HEK293 (cell line): ENCODE data around the gene CRYBB1.

ENCODE experiments used
- CTCF ChIA-PET: fragments of 350-600 bp; formaldehyde crosslinking; extraction: SDS; loops from one replicate; lab custom pipeline; 2021; ENCODE audit warnings: antibody characterized with exemption; lab: Yijun Ruan, JAX
- POLR2A ChIA-PET: fragments of 300-600 bp; formaldehyde crosslinking; extraction: SDS; loops from one replicate; lab custom pipeline; 2020; ENCODE audit warnings: antibody characterized with exemption, inconsistent platforms; lab: Yijun Ruan, JAX
- H3K27ac ChIP-seq: fragments of 200-500 bp; sonication (Bioruptor generic); 2 replicates; pipeline ENCODE4 v1.5.1; 2014; ENCODE audit warnings: low read depth, low read length, control low read depth, inconsistent platforms; ENCODE audit errors: extremely low read depth
- H3K36me3 ChIP-seq, 2 experiments: fragments of 200-500 bp in 1 of 2; sonication (Bioruptor generic) in 1 of 2; 1 replicate in 1 of 2; 2 replicates in 1 of 2; pipeline ENCODE4 v1.5.1; 2014 to 2017; ENCODE audit warnings: inconsistent platforms in 2 of 2, low read length in 2 of 2; ENCODE audit not compliant: control insufficient read depth in 2 of 2, insufficient read depth in 1 of 2
- H3K4me1 ChIP-seq: fragments of 200-500 bp; sonication (Bioruptor generic); 2 replicates; pipeline ENCODE4 v1.5.1; 2014; ENCODE audit warnings: mild to moderate bottlenecking, low read length, inconsistent platforms; ENCODE audit not compliant: control insufficient read depth, insufficient read depth
- H3K4me3 ChIP-seq: 2 replicates; pipeline ENCODE4 v1.5.1; 2011; ENCODE audit warnings: low read depth, mild to moderate bottlenecking, control low read depth, low read length, moderate library complexity
- H3K9me3 ChIP-seq: fragments of 200-500 bp; sonication (Bioruptor generic); 2 replicates; pipeline ENCODE4 v1.5.1; 2014; ENCODE audit warnings: low read depth, low read length, inconsistent platforms; ENCODE audit not compliant: control insufficient read depth, insufficient read depth
- GLIS2 ChIP-seq: fragments of 450-650 bp; formaldehyde crosslinking; IDR thresholded peaks from 2 replicates; pipeline ENCODE4 v1.5.1; 2016; ENCODE audit warnings: missing biosample characterization, missing genetic modification characterization
- KLF10 ChIP-seq: fragments of 450-650 bp; IDR thresholded peaks from 2 replicates; pipeline ENCODE4 v1.5.1; 2018; ENCODE audit warnings: missing biosample characterization, mild to moderate bottlenecking, missing genetic modification characterization
- KLF7 ChIP-seq: fragments of 450-650 bp; formaldehyde crosslinking; IDR thresholded peaks from 2 replicates; pipeline ENCODE4 v1.5.1; 2016; ENCODE audit warnings: missing biosample characterization, missing genetic modification characterization, borderline replicate concordance
- PRDM1 ChIP-seq: fragments of 450-650 bp; formaldehyde crosslinking; IDR thresholded peaks from 2 replicates; pipeline ENCODE4; 2016; ENCODE audit warnings: missing biosample characterization, missing genetic modification characterization
- SCRT2 ChIP-seq: fragments of 450-650 bp; formaldehyde crosslinking; IDR thresholded peaks from 2 replicates; pipeline ENCODE4 v1.5.1; 2016; ENCODE audit warnings: missing biosample characterization, missing genetic modification characterization
- ZBTB21 ChIP-seq: fragments of 450-650 bp; formaldehyde crosslinking; IDR thresholded peaks from 2 replicates; pipeline ENCODE4 v1.5.1; 2017; ENCODE audit warnings: missing biosample characterization, missing genetic modification characterization
- ZNF132 ChIP-seq: fragments of 450-650 bp; formaldehyde crosslinking; IDR thresholded peaks from 2 replicates; pipeline ENCODE4 v1.5.1; 2017; ENCODE audit warnings: missing biosample characterization, missing genetic modification characterization, borderline replicate concordance
- ZNF280D ChIP-seq: fragments of 450-650 bp; formaldehyde crosslinking; IDR thresholded peaks from 2 replicates; pipeline ENCODE4 v1.5.1; 2016; ENCODE audit warnings: missing biosample characterization, missing genetic modification characterization
- ZNF302 ChIP-seq: fragments of 450-650 bp; formaldehyde crosslinking; IDR thresholded peaks from 2 replicates; pipeline ENCODE4 v1.5.1; 2016; ENCODE audit warnings: missing biosample characterization, missing genetic modification characterization, low read depth
- ZNF426 ChIP-seq: fragments of 450-650 bp; formaldehyde crosslinking; IDR thresholded peaks from 2 replicates; pipeline ENCODE4 v1.5.1; 2017; ENCODE audit warnings: missing biosample characterization, missing genetic modification characterization, mild to moderate bottlenecking, inconsistent platforms, moderate library complexity
- ZNF596 ChIP-seq: fragments of 450-650 bp; IDR thresholded peaks from 2 replicates; pipeline ENCODE4 v1.5.0; 2018; ENCODE audit warnings: missing biosample characterization, mild to moderate bottlenecking, missing genetic modification characterization, moderate library complexity
- ZNF629 ChIP-seq: fragments of 450-650 bp; formaldehyde crosslinking; IDR thresholded peaks from 2 replicates; pipeline ENCODE4 v1.5.1; 2017; ENCODE audit warnings: missing biosample characterization, missing genetic modification characterization
- ZNF704 ChIP-seq: fragments of 450-650 bp; formaldehyde crosslinking; IDR thresholded peaks from 2 replicates; pipeline ENCODE4 v1.5.1; 2016; ENCODE audit warnings: missing biosample characterization, missing genetic modification characterization
- ZNF768 ChIP-seq: fragments of 450-650 bp; formaldehyde crosslinking; IDR thresholded peaks from 2 replicates; pipeline ENCODE4 v1.5.1; 2018; ENCODE audit warnings: missing biosample characterization, mild to moderate bottlenecking, missing genetic modification characterization
- ZNF843 ChIP-seq: fragments of 450-650 bp; formaldehyde crosslinking; IDR thresholded peaks from 2 replicates; pipeline ENCODE4 v1.5.1; 2016; ENCODE audit warnings: missing biosample characterization, missing genetic modification characterization
- ZSCAN16 ChIP-seq: fragments of 450-650 bp; formaldehyde crosslinking; IDR thresholded peaks from 2 replicates; pipeline ENCODE4 v1.5.1; 2016; ENCODE audit warnings: missing biosample characterization, missing genetic modification characterization
- ZXDB ChIP-seq: fragments of 450-650 bp; formaldehyde crosslinking; IDR thresholded peaks from 2 replicates; pipeline ENCODE4 v1.5.1; 2016; ENCODE audit warnings: missing biosample characterization, missing genetic modification characterization
- TF ChIP-seq, protein P1 (sequence below): fragments of 450-650 bp; formaldehyde crosslinking; conservative IDR thresholded peaks from 2 replicates; pipeline ENCODE4 v1.5.1; 2016; ENCODE audit warnings: low read depth, missing biosample characterization, missing genetic modification characterization
- TF ChIP-seq, protein P2 (sequence below): fragments of 450-650 bp; formaldehyde crosslinking; IDR thresholded peaks from 2 replicates; pipeline ENCODE4 v1.5.1; 2016; ENCODE audit warnings: missing biosample characterization, missing genetic modification characterization

The CRYBB1 gene

GRCh38 chr22:26565181-26565580, 52.6 kb downstream of the CRYBB1 start:
- Histone ChIP-seq H3K4me1 (no peaks in the 10 kb centered on the region), H3K36me3 (peaks cover 0 to 6% of the 10 kb centered on the region in 2 experiments; a peak in 1 of 3 replicates), H3K9me3 (no peaks in the 10 kb centered on the region), H3K4me3 (no peak overlapping the region)
- CTCF ChIA-PET = interaction anchor here (0.6 to 1.2 kb wide), 5 partner anchors 10 to 97 kb away, joined by 3 to 5 read pairs (median 3); no protein-coding TSS in a partner anchor
- TF ChIP-seq ZNF280D (tag by site-specific recombination) (no peak), ZNF704 (tag by site-specific recombination) (no peak), ZNF629 (tag by site-specific recombination) (no peak), KLF10 (tag by site-specific recombination) (no peak), SCRT2 (tag by site-specific recombination) (peak; percentile 30; the same call in 1 of the 2 replicates)
- TF ChIP-seq, all 188 proteins: peak for 1
- POLR2A ChIA-PET = interaction anchor here (0.6 kb wide), 1 partner anchor 11 kb away, joined by 5 read pairs; no protein-coding TSS in a partner anchor
- no peak overlapping the region for H3K27ac ChIP-seq

DNA sequence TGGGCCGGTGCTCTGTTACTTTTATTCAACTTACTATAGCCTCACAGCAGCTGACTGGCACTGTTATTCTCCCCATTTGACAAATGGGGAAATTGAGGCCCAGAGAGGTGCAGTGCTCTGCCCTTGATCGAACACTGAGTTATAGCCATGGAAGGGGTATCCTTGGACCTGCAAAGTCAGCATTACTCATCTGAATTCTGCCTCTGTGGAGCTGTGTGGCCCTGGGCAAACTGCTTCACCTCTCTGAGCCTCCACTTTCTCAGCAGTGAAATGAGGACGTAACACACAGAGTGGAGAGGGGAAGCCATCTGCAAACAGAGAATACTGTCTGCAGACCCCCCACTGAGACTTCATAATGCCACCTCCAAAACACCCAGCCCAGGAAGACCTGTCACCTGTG, 53.2 kb downstream of the CRYBB1 start:
- H3K36me3 ChIP-seq = peaks cover 0 to 6% of the 10 kb centered on the region in 2 experiments; a peak in 1 of 3 replicates
- POLR2A ChIA-PET = interaction anchor here (0.6 kb wide), 1 partner anchor 12 kb away, joined by 5 read pairs; no protein-coding TSS in a partner anchor
- H3K27ac ChIP-seq = no peak overlapping the region
- TF ChIP-seq ZBTB21 (tag by site-specific recombination) = no peak
- TF ChIP-seq ZNF843 = no peak
- TF ChIP-seq ZNF768 = peak; percentile 56; the same call in 1 of the 2 replicates
- TF ChIP-seq PRDM1 (tag by site-specific recombination) = peak; percentile 17; the same call in 1 of the 2 replicates
- H3K4me3 ChIP-seq = no peak overlapping the region
- H3K9me3 ChIP-seq = no peaks in the 10 kb centered on the region
- CTCF ChIA-PET = interaction anchor here (0.6 to 1.2 kb wide), 2 partner anchors 14 to 98 kb away, joined by 3 to 5 read pairs; no protein-coding TSS in a partner anchor
- H3K4me1 ChIP-seq = no peaks in the 10 kb centered on the region

- no peaks in the 10 kb centered on the region for H3K4me1 ChIP-seq
- POLR2A ChIA-PET = no interaction called here
- H3K27ac ChIP-seq = no peak overlapping the region
- no peak overlapping the region for H3K4me3 ChIP-seq
- CTCF ChIA-PET = interaction anchor here (0.6 to 1.2 kb wide), 3 partner anchors 27 to 98 kb away, joined by 3 read pairs; no protein-coding TSS in a partner anchor
- no peak for TF ChIP-seq ZSCAN16 (tag by site-specific recombination)
- TF ChIP-seq, protein P1, sequence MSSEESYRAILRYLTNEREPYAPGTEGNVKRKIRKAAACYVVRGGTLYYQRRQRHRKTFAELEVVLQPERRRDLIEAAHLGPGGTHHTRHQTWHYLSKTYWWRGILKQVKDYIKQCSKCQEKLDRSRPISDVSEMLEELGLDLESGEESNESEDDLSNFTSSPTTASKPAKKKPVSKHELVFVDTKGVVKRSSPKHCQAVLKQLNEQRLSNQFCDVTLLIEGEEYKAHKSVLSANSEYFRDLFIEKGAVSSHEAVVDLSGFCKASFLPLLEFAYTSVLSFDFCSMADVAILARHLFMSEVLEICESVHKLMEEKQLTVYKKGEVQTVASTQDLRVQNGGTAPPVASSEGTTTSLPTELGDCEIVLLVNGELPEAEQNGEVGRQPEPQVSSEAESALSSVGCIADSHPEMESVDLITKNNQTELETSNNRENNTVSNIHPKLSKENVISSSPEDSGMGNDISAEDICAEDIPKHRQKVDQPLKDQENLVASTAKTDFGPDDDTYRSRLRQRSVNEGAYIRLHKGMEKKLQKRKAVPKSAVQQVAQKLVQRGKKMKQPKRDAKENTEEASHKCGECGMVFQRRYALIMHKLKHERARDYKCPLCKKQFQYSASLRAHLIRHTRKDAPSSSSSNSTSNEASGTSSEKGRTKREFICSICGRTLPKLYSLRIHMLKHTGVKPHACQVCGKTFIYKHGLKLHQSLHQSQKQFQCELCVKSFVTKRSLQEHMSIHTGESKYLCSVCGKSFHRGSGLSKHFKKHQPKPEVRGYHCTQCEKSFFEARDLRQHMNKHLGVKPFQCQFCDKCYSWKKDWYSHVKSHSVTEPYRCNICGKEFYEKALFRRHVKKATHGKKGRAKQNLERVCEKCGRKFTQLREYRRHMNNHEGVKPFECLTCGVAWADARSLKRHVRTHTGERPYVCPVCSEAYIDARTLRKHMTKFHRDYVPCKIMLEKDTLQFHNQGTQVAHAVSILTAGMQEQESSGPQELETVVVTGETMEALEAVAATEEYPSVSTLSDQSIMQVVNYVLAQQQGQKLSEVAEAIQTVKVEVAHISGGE = no peak
- no peak for TF ChIP-seq ZXDB (tag by site-specific recombination)
- TF ChIP-seq GLIS2 = no peak
- TF ChIP-seq KLF7 (tag by site-specific recombination) = no peak
- TF ChIP-seq ZNF302 = no peak
- TF ChIP-seq ZNF132 (tag by site-specific recombination) = no peak
- no peak for TF ChIP-seq ZNF426 (tag by site-specific recombination)
- TF ChIP-seq, protein P2, sequence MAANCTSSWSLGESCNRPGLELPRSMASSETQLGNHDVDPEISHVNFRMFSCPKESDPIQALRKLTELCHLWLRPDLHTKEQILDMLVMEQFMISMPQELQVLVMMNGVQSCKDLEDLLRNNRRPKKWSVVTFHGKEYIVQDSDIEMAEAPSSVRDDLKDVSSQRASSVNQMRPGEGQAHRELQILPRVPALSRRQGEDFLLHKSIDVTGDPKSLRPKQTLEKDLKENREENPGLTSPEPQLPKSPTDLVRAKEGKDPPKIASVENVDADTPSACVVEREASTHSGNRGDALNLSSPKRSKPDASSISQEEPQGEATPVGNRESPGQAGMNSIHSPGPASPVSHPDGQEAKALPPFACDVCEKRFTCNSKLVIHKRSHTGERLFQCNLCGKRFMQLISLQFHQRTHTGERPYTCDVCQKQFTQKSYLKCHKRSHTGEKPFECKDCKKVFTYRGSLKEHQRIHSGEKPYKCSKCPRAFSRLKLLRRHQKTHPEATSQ (tag by site-specific recombination) = no peak
- TF ChIP-seq ZNF596 = no peak
- peaks cover 0 to 6% of the 10 kb centered on the region in 2 experiments; a peak in 1 of 3 replicates for H3K36me3 ChIP-seq
- H3K9me3 ChIP-seq = no peaks in the 10 kb centered on the region
These were observed 53.6 kb downstream of the CRYBB1 start for GRCh38 chr22:26564181-26564580.
